Measurements from ENCODE around the gene KLF7.

- TF ChIP-seq, protein P1, sequence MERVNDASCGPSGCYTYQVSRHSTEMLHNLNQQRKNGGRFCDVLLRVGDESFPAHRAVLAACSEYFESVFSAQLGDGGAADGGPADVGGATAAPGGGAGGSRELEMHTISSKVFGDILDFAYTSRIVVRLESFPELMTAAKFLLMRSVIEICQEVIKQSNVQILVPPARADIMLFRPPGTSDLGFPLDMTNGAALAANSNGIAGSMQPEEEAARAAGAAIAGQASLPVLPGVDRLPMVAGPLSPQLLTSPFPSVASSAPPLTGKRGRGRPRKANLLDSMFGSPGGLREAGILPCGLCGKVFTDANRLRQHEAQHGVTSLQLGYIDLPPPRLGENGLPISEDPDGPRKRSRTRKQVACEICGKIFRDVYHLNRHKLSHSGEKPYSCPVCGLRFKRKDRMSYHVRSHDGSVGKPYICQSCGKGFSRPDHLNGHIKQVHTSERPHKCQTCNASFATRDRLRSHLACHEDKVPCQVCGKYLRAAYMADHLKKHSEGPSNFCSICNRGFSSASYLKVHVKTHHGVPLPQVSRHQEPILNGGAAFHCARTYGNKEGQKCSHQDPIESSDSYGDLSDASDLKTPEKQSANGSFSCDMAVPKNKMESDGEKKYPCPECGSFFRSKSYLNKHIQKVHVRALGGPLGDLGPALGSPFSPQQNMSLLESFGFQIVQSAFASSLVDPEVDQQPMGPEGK (CRISPR knock-in tag; IDR thresholded peaks at IDR 0.05; ENCODE audit: borderline replicate concordance), result no peak
- TF ChIP-seq, protein P2, sequence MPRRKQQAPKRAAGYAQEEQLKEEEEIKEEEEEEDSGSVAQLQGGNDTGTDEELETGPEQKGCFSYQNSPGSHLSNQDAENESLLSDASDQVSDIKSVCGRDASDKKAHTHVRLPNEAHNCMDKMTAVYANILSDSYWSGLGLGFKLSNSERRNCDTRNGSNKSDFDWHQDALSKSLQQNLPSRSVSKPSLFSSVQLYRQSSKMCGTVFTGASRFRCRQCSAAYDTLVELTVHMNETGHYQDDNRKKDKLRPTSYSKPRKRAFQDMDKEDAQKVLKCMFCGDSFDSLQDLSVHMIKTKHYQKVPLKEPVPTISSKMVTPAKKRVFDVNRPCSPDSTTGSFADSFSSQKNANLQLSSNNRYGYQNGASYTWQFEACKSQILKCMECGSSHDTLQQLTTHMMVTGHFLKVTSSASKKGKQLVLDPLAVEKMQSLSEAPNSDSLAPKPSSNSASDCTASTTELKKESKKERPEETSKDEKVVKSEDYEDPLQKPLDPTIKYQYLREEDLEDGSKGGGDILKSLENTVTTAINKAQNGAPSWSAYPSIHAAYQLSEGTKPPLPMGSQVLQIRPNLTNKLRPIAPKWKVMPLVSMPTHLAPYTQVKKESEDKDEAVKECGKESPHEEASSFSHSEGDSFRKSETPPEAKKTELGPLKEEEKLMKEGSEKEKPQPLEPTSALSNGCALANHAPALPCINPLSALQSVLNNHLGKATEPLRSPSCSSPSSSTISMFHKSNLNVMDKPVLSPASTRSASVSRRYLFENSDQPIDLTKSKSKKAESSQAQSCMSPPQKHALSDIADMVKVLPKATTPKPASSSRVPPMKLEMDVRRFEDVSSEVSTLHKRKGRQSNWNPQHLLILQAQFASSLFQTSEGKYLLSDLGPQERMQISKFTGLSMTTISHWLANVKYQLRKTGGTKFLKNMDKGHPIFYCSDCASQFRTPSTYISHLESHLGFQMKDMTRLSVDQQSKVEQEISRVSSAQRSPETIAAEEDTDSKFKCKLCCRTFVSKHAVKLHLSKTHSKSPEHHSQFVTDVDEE (CRISPR knock-in tag; IDR thresholded peaks at IDR 0.05), result no peak
- no peak for TF ChIP-seq OSR1 (CRISPR knock-in tag; IDR thresholded peaks at IDR 0.05)
- no peak for TF ChIP-seq ZC3H10 (CRISPR knock-in tag; IDR thresholded peaks at IDR 0.05)
- TF ChIP-seq CREB5 (CRISPR knock-in tag; IDR thresholded peaks at IDR 0.05; ENCODE audit: low read depth), result no peak
- no peak for TF ChIP-seq ZFP3 (CRISPR knock-in tag; IDR thresholded peaks at IDR 0.05)
- TF ChIP-seq ZNF8 (CRISPR knock-in tag; IDR thresholded peaks at IDR 0.05), result no peak
- TF ChIP-seq CSRNP3 (CRISPR knock-in tag; IDR thresholded peaks at IDR 0.05), result no peak
- no peak for TF ChIP-seq GLIS3 (CRISPR knock-in tag; IDR thresholded peaks at IDR 0.05)
- no peak for TF ChIP-seq TOX (CRISPR knock-in tag; IDR thresholded peaks at IDR 0.05; ENCODE audit: borderline replicate concordance)
- no peak for TF ChIP-seq PPARA (CRISPR knock-in tag; IDR thresholded peaks at IDR 0.05; ENCODE audit: borderline replicate concordance)
- TF ChIP-seq POU6F1 (CRISPR knock-in tag; IDR thresholded peaks at IDR 0.05; ENCODE audit: borderline replicate concordance, low read depth), result no peak
- no peak for TF ChIP-seq SNAI2 (CRISPR knock-in tag; IDR thresholded peaks at IDR 0.05)
- no peak for TF ChIP-seq CSDC2 (CRISPR knock-in tag; IDR thresholded peaks at IDR 0.05)
Measured at GRCh38 chr2:207135801-207136457, 29.8 kb downstream of the KLF7 start.
